GM12891 (cell line): ENCODE results near the gene POMGNT2.
"Not testable (repeated sequence)": the region's sequence is repeated elsewhere in the genome, so short reads cannot be mapped to it uniquely, and the experiment has no call there.

Source experiments
- DNase-seq: peaks from one replicate; pipeline ENCODE4 v3.0.0; 2011; ENCODE audit warnings: low spot score; ENCODE audit not compliant: insufficient read length
- FAIRE-seq: peaks from 2 replicates; lab custom pipeline; 2011; peaks lifted over from hg19 to GRCh38; lab: Jason Lieb, UNC
- PAX5 ChIP-seq: IDR thresholded peaks from 2 replicates; pipeline ENCODE4 v1.6.1; 2011; ENCODE audit warnings: low read length, moderate library complexity, mild to moderate bottlenecking; ENCODE audit not compliant: insufficient read depth, severe bottlenecking
- POLR2A ChIP-seq: IDR thresholded peaks from 2 replicates; pipeline ENCODE4 v1.6.1; 2011; ENCODE audit warnings: low read depth, low read length, control low read depth
- POLR2AphosphoS5 ChIP-seq: IDR thresholded peaks from 2 replicates; pipeline ENCODE4 v1.6.1; 2011; ENCODE audit warnings: low read depth, low read length, control low read depth
- POU2F2 ChIP-seq: IDR thresholded peaks from 2 replicates; pipeline ENCODE4 v1.6.1; 2011; ENCODE audit warnings: low read depth, mild to moderate bottlenecking, control low read depth, low read length, moderate library complexity
- SPI1 ChIP-seq: IDR thresholded peaks from 2 replicates; pipeline ENCODE4 v1.6.1; 2011; ENCODE audit warnings: low read depth, low read length, control low read depth
- TAF1 ChIP-seq: IDR thresholded peaks from 2 replicates; pipeline ENCODE4 v1.6.1; 2011; ENCODE audit warnings: low read depth, low read length, control low read depth

Gene POMGNT2

DNA sequence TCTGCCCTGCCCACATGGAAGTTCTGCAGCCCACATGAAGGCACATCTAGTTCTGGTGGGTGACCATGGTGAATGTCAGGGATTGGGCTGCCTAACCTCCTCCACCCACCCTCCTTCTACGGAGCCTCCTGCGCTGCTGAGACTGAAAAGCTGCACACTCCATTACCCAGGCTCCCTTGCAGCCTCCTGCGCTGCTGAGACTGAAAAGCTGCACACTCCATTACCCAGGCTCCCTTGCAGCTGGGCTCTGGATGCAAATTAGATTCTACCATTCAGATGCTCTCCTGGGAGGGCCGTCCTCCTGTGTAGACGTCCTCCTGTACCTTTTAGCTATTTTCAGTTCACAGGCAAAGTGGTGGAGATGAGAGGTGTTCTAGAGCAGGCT lies 32.1 kb downstream of the POMGNT2 start:
- TF ChIP-seq PAX5, result no peak
- TF ChIP-seq POLR2AphosphoS5, result no peak
- TF ChIP-seq POU2F2, result no peak
- TF ChIP-seq TAF1, result no peak
- TF ChIP-seq POLR2A, result no peak
- TF ChIP-seq SPI1, result no peak
- FAIRE-seq, result no peak
- DNase-seq, result no peak

DNA sequence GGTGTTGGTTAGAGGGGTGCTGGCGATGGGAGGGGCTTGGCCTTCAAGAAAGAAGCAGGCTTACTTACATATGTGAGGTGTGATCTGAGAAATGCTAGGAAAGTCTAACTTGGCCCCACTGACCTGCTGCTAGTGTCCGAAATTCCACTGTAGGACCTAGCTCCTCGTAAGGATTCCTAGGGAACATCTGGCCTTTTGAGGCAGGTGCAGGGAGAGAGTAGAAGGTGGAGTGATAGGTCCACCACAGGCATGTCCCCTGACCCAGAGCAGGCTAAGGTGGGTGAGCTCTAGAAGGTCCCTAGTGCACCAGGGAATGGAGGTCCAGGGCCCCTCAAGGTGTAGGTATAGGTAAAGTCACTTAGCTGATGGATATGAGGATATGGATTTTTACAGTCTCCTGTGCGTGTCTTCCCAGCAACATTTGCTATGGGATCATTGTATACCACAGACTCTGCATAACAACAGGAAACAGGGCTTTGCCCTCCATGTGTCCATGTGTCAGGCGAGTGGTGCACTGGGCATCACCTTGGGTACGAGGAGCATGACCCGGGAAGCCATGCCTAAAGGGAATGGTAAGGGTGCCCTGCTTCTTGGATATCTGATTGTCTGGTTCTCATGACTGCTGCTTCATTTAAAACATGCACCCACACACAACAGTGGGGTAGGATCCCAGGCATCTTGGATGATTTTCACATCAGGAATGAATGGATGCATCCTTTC lies 32.6 kb downstream of the POMGNT2 start:
- DNase-seq (no peak), FAIRE-seq (no peak)
- TF ChIP-seq POU2F2 (no peak), SPI1 (no peak), POLR2AphosphoS5 (no peak), TAF1 (no peak), PAX5 (no peak), POLR2A (no peak)

DNA sequence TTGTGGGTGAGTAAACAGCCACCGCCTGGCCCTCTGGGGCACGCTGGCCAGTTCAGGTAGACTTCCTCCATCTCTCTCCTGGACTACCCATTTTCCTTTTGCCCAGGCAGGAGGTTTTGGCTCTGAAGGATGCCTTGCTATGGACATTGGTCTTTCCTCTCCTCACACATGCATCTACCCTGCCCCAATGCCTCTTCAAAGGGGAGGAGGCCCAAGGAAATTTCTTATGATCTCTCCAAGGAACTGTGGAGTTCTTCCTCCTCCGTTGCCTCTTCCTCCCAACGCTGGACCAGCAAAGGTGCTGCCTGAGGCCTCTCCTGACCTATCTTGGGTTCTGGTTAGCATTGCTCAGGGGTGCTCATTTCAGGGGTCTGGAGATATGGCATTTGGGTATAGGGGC lies 33.5 kb downstream of the POMGNT2 start:
- FAIRE-seq (no peak), DNase-seq (no peak)

DNA sequence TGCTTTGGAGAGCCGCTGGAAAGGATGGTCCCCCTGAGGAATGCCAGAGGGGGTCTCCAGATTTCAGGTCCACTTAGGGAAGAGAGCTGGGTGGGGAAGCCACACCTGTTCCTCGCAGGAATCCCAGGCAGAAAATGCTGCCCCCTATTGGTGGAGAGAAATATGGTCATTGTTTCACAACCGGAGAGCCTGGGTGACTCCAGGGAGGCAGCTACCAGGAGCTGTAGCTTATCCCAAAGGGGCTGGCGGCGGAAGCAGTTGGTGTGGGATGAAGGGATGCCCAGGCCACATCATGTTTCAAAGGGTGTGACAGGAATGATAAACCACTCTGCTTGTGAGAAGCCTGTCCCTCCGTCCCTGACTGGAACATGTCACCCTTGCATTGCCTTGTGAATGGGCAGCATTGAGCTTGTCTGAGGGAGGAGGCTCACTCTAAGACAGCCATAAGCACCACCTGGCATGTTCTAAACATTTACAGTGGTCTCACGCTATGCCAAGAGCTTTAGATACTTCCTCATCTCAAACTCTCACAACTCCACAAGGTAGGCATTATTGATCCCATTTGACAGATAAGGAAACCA lies 34.5 kb downstream of the POMGNT2 start:
- FAIRE-seq (no peak), DNase-seq (no peak)
- TF ChIP-seq POU2F2, result no peak
- TF ChIP-seq POLR2A, result no peak
- no peak for TF ChIP-seq POLR2AphosphoS5
- TF ChIP-seq SPI1, result no peak
- no peak for TF ChIP-seq PAX5
- no peak for TF ChIP-seq TAF1

More for the DNA sequence above, 33.5 kb downstream of the POMGNT2 start:
- TF ChIP-seq SPI1, result no peak
- no peak for TF ChIP-seq POU2F2
- TF ChIP-seq TAF1, result no peak
- no peak for TF ChIP-seq POLR2AphosphoS5
- TF ChIP-seq PAX5, result no peak
- TF ChIP-seq POLR2A, result no peak

DNA sequence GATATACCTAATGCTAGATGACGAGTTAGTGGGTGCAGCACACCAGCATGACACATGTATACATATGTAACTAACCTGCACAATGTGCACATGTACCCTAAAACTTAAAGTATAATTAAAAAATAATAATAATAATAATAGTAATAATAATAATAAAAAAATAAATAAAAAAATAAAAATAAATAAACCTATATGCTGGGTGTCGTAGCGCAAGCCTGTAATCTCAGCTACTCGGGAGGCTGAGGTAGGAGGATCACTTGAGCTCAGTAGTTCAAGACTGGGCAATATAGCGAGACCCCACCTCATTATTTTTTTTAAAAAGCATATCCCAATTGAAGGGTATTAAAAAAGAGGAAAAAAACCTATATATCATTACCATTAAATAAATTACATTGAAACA lies 35.2 kb downstream of the POMGNT2 start:
- not testable (repeated sequence) for FAIRE-seq, DNase-seq

DNA sequence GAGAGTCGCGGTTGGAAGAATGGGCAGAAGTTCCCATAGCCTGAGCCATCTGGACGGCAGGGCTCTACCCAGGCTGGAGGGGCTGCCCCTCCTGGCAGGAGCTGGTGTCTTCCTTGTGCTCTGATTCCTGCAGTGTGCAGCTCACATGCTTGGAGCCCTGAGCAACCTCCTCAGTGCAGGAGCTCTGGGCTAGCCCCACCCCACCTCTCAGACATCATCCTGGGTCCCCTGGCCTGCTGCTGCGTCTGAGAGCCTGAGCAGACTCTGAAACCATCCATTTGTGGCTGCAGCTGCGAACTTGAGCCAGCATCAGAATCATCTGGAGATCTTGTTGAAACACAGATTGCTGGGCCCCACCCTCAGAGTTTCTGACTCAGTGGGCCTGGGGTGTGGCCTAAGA lies 42.8 kb downstream of the POMGNT2 start:
- no peak for FAIRE-seq
- DNase-seq, result no peak
- TF ChIP-seq PAX5, result no peak
- TF ChIP-seq POLR2AphosphoS5, result no peak
- TF ChIP-seq SPI1, result no peak
- no peak for TF ChIP-seq POU2F2
- no peak for TF ChIP-seq TAF1
- TF ChIP-seq POLR2A, result no peak

DNA sequence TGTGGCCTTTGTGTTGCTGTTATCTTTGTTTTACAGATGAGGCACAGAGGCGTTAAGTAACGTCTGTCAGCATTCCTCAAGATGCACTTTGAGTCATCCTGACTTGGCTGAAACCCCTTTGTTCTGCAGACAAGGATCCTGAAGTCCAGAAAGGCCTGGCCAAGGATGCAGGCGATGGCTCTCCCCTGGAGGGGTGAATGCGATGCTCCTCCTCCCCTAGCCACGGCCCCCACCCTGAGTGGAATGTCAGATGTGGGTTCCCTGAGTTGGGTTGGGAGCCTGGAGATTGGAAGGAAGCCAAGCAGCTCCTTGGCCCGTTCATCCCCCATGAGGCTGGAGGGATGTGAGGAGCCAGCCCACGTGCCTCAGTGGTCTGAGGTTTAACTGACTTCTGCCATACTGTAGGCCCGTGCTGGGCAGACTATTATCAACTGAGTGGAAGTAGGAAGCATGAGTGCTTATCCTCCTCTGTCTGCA lies 43.3 kb downstream of the POMGNT2 start:
- FAIRE-seq (no peak), DNase-seq (no peak)

DNA sequence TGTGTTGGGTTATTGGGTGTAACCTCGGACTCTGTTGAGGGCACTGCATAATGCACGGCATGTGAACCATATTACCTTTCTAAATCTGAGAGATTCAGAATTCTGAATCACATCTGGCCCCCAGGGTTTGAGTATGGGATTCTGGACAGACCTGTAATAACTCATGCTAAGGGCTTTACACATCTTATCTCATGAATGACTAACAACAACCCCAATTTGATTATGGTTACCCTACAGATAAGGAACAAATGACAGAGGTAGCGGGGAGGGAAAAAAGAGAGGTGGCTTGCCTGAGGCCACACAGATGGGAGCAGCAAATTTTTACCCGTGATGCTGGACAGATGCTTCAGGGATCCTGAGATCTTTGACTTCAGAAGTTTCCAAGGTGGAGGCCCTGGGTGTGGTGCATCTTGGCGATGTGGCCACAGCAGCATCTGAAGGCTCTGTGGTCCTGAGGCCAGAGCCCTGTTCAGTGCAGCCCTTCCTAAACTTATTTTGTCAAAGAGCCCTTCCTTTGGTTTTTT lies 43.8 kb downstream of the POMGNT2 start:
- FAIRE-seq (no peak), DNase-seq (no peak)
- TF ChIP-seq POU2F2 (no peak), PAX5 (no peak), TAF1 (no peak), POLR2AphosphoS5 (no peak), POLR2A (no peak), SPI1 (no peak)

More for the DNA sequence above, 43.3 kb downstream of the POMGNT2 start:
- TF ChIP-seq POLR2A (no peak), POLR2AphosphoS5 (no peak), POU2F2 (no peak), PAX5 (no peak), TAF1 (no peak), SPI1 (no peak)

DNA sequence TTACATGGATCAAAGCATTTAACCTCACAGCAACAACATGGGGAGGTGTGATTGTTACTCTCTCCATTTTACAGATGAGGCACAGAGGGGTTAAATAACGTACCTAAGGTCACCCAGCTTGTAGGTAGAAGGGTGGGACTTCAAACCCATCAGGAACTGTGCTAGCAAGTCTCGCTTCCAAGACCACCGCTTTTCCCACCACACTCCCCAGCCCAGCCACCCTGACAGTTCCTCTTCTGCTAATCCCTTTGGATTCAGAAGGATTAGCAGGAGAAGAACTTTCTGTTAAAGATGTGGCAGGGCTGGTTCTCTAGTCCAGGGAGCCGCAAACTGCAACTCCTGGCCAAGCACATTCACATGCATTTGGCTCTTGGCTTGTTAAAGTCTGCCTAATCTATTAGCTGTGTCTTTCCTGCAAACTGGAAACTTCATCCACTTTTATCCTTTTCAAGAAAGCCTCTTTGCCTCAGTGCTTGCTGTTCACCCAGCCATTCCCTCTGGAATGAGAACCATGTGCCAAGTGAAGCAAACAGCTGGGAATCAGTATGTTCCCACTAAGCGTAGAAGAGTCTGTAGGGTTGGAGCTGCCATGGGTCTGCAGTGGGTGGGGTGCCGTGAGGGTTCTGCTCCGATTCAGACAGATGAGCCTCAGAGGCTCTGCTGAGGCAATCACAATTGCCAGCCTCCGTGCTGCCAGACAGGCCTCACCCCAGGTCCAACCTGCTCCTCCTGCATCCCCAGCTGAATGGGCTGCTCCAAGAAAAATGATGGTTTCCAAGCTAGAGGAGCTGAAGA lies 44.6 kb downstream of the POMGNT2 start:
- no peak for TF ChIP-seq POLR2A
- TF ChIP-seq POLR2AphosphoS5, result no peak
- no peak for TF ChIP-seq POU2F2
- no peak for TF ChIP-seq PAX5
- no peak for TF ChIP-seq TAF1
- no peak for TF ChIP-seq SPI1
- DNase-seq (no peak), FAIRE-seq (no peak)

DNA sequence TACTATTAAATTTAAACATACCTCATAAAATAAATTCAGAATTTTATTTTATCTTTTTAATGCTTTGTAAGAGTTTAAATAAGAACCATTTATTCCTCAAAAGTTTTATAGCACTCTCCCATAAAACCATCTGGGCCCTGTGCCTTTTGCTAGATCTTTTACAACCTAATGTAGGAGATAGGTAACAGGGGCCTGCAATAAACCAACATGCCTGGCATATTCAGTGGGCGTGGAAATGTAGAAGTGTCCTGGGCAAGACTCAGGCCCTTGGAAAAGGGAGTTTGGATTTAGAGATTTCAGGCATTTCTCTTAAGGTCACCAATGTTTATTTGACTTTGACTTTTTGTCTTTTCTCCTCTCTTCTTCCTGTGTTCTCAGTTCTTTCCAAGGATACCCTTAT lies 46.4 kb downstream of the POMGNT2 start:
- no peak for TF ChIP-seq POU2F2
- DNase-seq (no peak), FAIRE-seq (no peak)
